ENCODE results near the gene PAQR3.

PAQR3 gene

DNA sequence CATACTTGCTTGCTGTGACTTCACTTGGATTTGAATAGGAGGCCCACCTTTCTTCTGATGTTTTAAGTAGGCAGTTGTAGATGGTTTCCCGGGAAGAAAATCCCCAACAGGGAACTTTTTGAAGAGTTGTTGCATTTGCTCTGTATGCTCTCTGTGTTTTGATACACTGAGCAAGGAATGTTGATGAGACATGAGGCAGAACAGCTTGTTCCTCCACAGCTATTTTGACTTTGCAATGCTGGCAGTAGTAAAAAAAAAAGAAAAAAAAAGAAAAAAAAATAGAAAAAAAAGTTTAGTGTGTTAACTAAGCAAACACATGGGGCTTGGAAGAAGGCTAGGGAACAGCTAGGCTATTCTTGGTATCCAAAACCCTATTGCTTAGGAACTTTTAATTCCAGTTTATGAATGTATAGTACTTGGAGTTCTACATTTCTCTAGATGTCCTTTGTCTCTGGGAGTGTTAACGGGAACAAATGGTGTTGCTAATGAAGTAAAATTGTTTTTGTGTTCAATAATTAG lies 23.4 kb upstream of the PAQR3 start:
- H3K9me3 ChIP-seq (ENCODE audit: control extremely low read depth in 1 of 5, control insufficient read depth in 4 of 5, insufficient read depth in 2 of 5, low read depth in 1 of 5, low read length in 4 of 5): peaks cover 0 to 2% (median 0%) of the 10 kb centered on the region in 5 experiments
- CTCF ChIA-PET: no interaction called here
- no peak overlapping the region for H3K27ac ChIP-seq (ENCODE audit: insufficient read depth in 1 of 2, low read depth in 1 of 2, low read length in 2 of 2, poor library complexity in 1 of 2, severe bottlenecking in 2 of 2)
- WGBS (ENCODE audit: insufficient coverage): 100% methylated on average over 1 of the region's 2 CpGs
- no peaks in the 10 kb centered on the region for H3K36me3 ChIP-seq (ENCODE audit: control insufficient read depth in 4 of 4, insufficient read depth in 4 of 4, low read length in 3 of 4)
- no peaks in the 10 kb centered on the region for H3K27me3 ChIP-seq (replicated peaks in 2 of 5; ENCODE audit: control insufficient read depth in 4 of 5, insufficient read depth in 5 of 5, low read length in 4 of 5)
- POLR2A ChIA-PET: no interaction called here
- no peak overlapping the region for H3K4me3 ChIP-seq (ENCODE audit: control insufficient read depth in 1 of 7, extremely low read depth in 1 of 7, insufficient read depth in 4 of 7, low read depth in 2 of 7, low read length in 6 of 7)
- no peak for DNase-seq
- no peaks in the 10 kb centered on the region for H3K4me1 ChIP-seq (ENCODE audit: control extremely low read depth in 1 of 4, control insufficient read depth in 4 of 4, insufficient read depth in 4 of 4, low read length in 3 of 4)

DNA sequence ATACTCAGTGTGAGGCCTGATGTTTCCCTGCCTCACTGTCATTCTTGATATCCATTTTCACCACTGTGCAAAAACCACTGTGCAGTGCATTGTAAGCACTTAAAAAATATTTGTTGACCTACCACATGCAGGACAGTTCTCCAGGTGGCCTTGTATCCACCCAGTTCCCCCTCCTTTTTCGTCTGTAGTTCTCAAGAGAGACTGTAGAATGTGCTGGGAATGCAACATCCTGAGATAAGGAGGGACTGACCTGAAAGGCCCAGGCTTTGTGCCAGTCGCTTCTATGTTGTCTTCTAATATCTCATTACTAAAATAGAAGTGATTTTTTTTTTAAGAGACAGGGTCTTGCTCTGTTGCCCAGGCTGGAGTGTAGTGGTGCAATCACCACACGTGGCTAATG lies 21.7 kb upstream of the PAQR3 start:
- no CpG with 5 or more reads among the region's 3 CpGs for WGBS (ENCODE audit: insufficient coverage)
- no peaks in the 10 kb centered on the region for H3K4me1 ChIP-seq (ENCODE audit: control extremely low read depth in 1 of 4, control insufficient read depth in 4 of 4, insufficient read depth in 4 of 4, low read length in 3 of 4)
- DNase-seq: no peak
- H3K27ac ChIP-seq (ENCODE audit: insufficient read depth in 1 of 2, low read depth in 1 of 2, low read length in 2 of 2, poor library complexity in 1 of 2, severe bottlenecking in 2 of 2): no peak overlapping the region
- no peaks in the 10 kb centered on the region for H3K27me3 ChIP-seq (replicated peaks in 2 of 5; ENCODE audit: control insufficient read depth in 4 of 5, insufficient read depth in 5 of 5, low read length in 4 of 5)
- ChIA-PET POLR2A (interaction anchor here (0.6 kb wide), 1 partner anchor 675 kb away, joined by 3 read pairs; no protein-coding TSS in a partner anchor), CTCF (no interaction called here)
- H3K9me3 ChIP-seq (ENCODE audit: control extremely low read depth in 1 of 5, control insufficient read depth in 4 of 5, insufficient read depth in 2 of 5, low read depth in 1 of 5, low read length in 4 of 5): peaks cover 0 to 2% (median 0%) of the 10 kb centered on the region in 5 experiments
- no peaks in the 10 kb centered on the region for H3K36me3 ChIP-seq (ENCODE audit: control insufficient read depth in 4 of 4, insufficient read depth in 4 of 4, low read length in 3 of 4)
- no peak overlapping the region for H3K4me3 ChIP-seq (ENCODE audit: control insufficient read depth in 1 of 7, extremely low read depth in 1 of 7, insufficient read depth in 4 of 7, low read depth in 2 of 7, low read length in 6 of 7)

DNA sequence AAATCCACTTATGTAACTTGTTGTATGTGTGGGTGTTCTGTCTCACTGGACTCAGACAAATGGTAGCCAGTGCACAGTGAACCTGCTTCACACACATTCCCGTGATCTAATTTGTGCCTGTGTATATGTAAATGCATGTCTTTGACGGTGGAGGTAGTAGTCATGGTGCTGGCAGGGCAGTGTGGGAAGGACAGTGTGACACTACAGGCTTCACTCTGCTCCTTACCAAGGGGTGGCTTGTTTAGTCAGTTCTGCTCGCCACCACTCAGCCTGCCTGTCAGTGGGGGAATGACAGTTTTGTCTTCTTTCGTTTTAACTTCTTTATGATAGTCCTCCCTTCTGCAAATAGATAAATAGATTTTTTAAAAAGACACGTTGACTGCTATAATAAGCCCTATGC lies 17.7 kb upstream of the PAQR3 start:
- Histone ChIP-seq H3K27ac (ENCODE audit: insufficient read depth in 1 of 2, low read depth in 1 of 2, low read length in 2 of 2, poor library complexity in 1 of 2, severe bottlenecking in 2 of 2) (no peak overlapping the region), H3K36me3 (ENCODE audit: control insufficient read depth in 4 of 4, insufficient read depth in 4 of 4, low read length in 3 of 4) (no peaks in the 10 kb centered on the region), H3K4me1 (ENCODE audit: control extremely low read depth in 1 of 4, control insufficient read depth in 4 of 4, insufficient read depth in 4 of 4, low read length in 3 of 4) (peaks cover 0 to 2% (median 0%) of the 10 kb centered on the region in 4 experiments), H3K27me3 (replicated peaks in 2 of 5; ENCODE audit: control insufficient read depth in 4 of 5, insufficient read depth in 5 of 5, low read length in 4 of 5) (no peaks in the 10 kb centered on the region), H3K9me3 (ENCODE audit: control extremely low read depth in 1 of 5, control insufficient read depth in 4 of 5, insufficient read depth in 2 of 5, low read depth in 1 of 5, low read length in 4 of 5) (no peaks in the 10 kb centered on the region), H3K4me3 (ENCODE audit: control insufficient read depth in 1 of 7, extremely low read depth in 1 of 7, insufficient read depth in 4 of 7, low read depth in 2 of 7, low read length in 6 of 7) (no peak overlapping the region)
- CTCF ChIA-PET: interaction anchor here (0.6 to 1.4 kb wide), 2 partner anchors 32 to 85 kb away, joined by 3 to 4 read pairs; no protein-coding TSS in a partner anchor
- POLR2A ChIA-PET: no interaction called here
- no peak for DNase-seq
- 83% methylated on average over 1 of the region's 5 CpGs for WGBS (ENCODE audit: insufficient coverage)

DNA sequence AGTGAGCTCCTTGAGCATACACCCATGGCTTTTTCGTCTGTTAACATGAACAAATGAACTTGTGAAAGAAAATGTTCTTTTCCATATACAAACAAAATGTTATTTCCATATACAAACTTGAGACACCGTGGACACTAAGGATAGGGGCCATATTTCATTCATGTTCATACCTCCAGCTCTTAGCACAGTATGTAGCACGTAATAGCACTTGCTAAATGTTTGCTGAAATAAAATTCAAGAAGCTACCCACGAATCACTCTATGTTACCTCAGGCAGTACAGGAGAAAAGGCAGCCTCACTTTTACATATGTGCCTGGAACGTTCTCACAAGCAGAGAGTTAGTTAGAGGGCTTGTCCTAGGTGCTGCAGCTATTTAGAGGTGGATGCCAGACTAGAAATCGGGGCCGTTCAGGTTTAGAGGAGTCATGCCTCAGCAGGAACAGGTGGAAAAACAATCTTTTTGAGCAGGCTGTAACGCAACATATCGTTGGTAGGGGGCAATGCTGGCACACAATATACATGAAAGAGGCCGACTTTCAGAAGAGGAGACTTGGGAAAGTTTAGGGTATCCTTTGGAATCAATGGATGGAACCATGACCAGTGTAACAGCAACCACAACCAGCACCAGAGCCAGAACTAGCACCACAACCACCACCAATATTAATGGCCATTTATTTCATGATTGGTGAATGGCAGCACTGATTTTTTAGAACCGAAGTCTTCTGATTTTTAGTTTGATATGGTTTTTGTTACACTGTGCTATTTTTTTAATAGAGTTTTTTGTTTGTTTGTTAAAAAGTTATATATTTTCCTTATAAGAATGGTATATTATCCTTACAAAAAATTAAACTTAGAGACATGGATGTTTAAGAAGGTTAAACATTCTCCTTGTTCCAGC lies 14.8 kb upstream of the PAQR3 start:
- no peak overlapping the region for H3K4me3 ChIP-seq (ENCODE audit: control insufficient read depth in 1 of 7, extremely low read depth in 1 of 7, insufficient read depth in 4 of 7, low read depth in 2 of 7, low read length in 6 of 7)
- DNase-seq: peak; percentile 35 to 44 (median 41)
- no peaks in the 10 kb centered on the region for H3K36me3 ChIP-seq (ENCODE audit: control insufficient read depth in 4 of 4, insufficient read depth in 4 of 4, low read length in 3 of 4)
- CTCF ChIA-PET: interaction anchor here (0.6 to 3.5 kb wide), 12 partner anchors 9 to 1383 kb away, joined by 3 to 36 read pairs (median 6); partner anchors contain the start of gene PAQR3
- H3K4me1 ChIP-seq (ENCODE audit: control extremely low read depth in 1 of 4, control insufficient read depth in 4 of 4, insufficient read depth in 4 of 4, low read length in 3 of 4): peaks cover 0 to 2% (median 0%) of the 10 kb centered on the region in 4 experiments
- no peaks in the 10 kb centered on the region for H3K9me3 ChIP-seq (ENCODE audit: control extremely low read depth in 1 of 5, control insufficient read depth in 4 of 5, insufficient read depth in 2 of 5, low read depth in 1 of 5, low read length in 4 of 5)
- no peaks in the 10 kb centered on the region for H3K27me3 ChIP-seq (replicated peaks in 2 of 5; ENCODE audit: control insufficient read depth in 4 of 5, insufficient read depth in 5 of 5, low read length in 4 of 5)
- H3K27ac ChIP-seq (ENCODE audit: insufficient read depth in 1 of 2, low read depth in 1 of 2, low read length in 2 of 2, poor library complexity in 1 of 2, severe bottlenecking in 2 of 2): no peak overlapping the region
- 28% methylated on average over 5 of the region's 11 CpGs for WGBS (ENCODE audit: insufficient coverage)
- POLR2A ChIA-PET: no interaction called here

DNA sequence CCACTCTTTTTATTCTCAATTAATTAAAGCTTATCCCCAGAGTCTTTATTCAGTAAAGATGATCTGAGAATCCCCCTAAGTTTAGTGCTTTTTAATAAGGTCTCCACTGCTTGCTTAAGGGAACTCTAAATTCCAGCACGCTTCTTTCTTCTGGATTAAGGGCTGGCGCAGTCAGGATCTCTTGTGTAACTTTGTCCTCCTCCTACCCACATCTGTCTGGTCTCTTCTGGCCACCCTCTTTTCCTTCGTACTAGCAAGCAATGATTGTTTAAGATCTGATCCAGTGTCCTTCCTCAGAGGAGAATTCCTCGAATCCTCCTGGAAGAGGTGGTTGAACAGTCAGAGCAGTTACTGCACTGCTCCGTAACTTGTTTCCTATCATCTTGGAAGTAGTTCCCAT lies 14.0 kb upstream of the PAQR3 start:
- Histone ChIP-seq H3K27me3 (replicated peaks in 2 of 5; ENCODE audit: control insufficient read depth in 4 of 5, insufficient read depth in 5 of 5, low read length in 4 of 5) (no peaks in the 10 kb centered on the region), H3K36me3 (ENCODE audit: control insufficient read depth in 4 of 4, insufficient read depth in 4 of 4, low read length in 3 of 4) (no peaks in the 10 kb centered on the region), H3K4me3 (ENCODE audit: control insufficient read depth in 1 of 7, extremely low read depth in 1 of 7, insufficient read depth in 4 of 7, low read depth in 2 of 7, low read length in 6 of 7) (no peak overlapping the region), H3K27ac (ENCODE audit: insufficient read depth in 1 of 2, low read depth in 1 of 2, low read length in 2 of 2, poor library complexity in 1 of 2, severe bottlenecking in 2 of 2) (no peak overlapping the region), H3K9me3 (ENCODE audit: control extremely low read depth in 1 of 5, control insufficient read depth in 4 of 5, insufficient read depth in 2 of 5, low read depth in 1 of 5, low read length in 4 of 5) (no peaks in the 10 kb centered on the region), H3K4me1 (ENCODE audit: control extremely low read depth in 1 of 4, control insufficient read depth in 4 of 4, insufficient read depth in 4 of 4, low read length in 3 of 4) (peaks cover 0 to 2% (median 0%) of the 10 kb centered on the region in 4 experiments)
- no peak for DNase-seq
- POLR2A ChIA-PET: interaction anchor here (0.6 kb wide), 1 partner anchor 446 kb away, joined by 3 read pairs; no protein-coding TSS in a partner anchor
- 98% methylated on average over 5 of the region's 5 CpGs for WGBS (ENCODE audit: insufficient coverage)
- CTCF ChIA-PET: interaction anchor here (0.6 to 3.5 kb wide), 17 partner anchors 8 to 1384 kb away, joined by 3 to 36 read pairs (median 5); partner anchors contain the start of genes CFAP299 and PAQR3

DNA sequence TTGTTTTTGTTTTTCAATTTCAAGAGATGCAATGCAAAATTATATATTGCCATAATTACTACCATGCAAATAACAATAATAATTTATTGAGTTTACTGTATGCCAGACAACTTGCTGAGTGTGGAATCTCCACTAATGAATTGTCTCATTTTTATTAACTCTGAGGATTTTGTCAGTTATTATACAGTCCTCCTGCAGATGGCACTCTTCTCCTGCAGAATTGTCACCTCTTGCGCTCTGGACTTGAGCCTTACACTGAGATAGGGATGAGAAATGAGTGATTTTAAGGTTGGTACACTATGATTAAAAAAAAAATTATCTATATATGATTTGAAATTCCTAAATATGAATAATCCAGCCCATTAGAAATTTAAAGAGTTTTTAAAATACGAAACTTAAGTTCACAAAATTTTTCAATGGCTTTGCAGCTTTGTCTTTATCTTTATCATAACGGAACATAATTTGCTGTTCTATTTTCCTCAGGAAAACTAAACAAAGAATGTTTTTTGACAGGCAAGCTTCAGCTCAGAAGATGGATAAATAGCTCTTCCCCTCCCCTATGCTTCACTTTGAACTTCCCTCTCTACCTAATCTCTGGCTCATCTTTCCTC lies 12.7 kb upstream of the PAQR3 start:
- Histone ChIP-seq H3K27ac (ENCODE audit: insufficient read depth in 1 of 2, low read depth in 1 of 2, low read length in 2 of 2, poor library complexity in 1 of 2, severe bottlenecking in 2 of 2) (no peak overlapping the region), H3K4me1 (ENCODE audit: control extremely low read depth in 1 of 4, control insufficient read depth in 4 of 4, insufficient read depth in 4 of 4, low read length in 3 of 4) (peaks cover 0 to 2% (median 0%) of the 10 kb centered on the region in 4 experiments), H3K9me3 (ENCODE audit: control extremely low read depth in 1 of 5, control insufficient read depth in 4 of 5, insufficient read depth in 2 of 5, low read depth in 1 of 5, low read length in 4 of 5) (peaks cover 0 to 1% (median 0%) of the 10 kb centered on the region in 5 experiments), H3K4me3 (ENCODE audit: control insufficient read depth in 1 of 7, extremely low read depth in 1 of 7, insufficient read depth in 4 of 7, low read depth in 2 of 7, low read length in 6 of 7) (no peak overlapping the region), H3K36me3 (ENCODE audit: control insufficient read depth in 4 of 4, insufficient read depth in 4 of 4, low read length in 3 of 4) (no peaks in the 10 kb centered on the region), H3K27me3 (replicated peaks in 2 of 5; ENCODE audit: control insufficient read depth in 4 of 5, insufficient read depth in 5 of 5, low read length in 4 of 5) (no peaks in the 10 kb centered on the region)
- ChIA-PET CTCF (interaction anchor here (0.9 to 3.5 kb wide), 16 partner anchors 8 to 1411 kb away, joined by 3 to 36 read pairs (median 6); partner anchors contain the start of genes CFAP299 and PAQR3), POLR2A (no interaction called here)
- peak; percentile 41 to 71 (median 64) for DNase-seq
- 100% methylated on average over 2 of the region's 3 CpGs for WGBS (ENCODE audit: insufficient coverage)

Measured in common myeloid progenitor, CD34-positive (primary cell).